NK-92 treated with Interleukin-12 subunit alpha and Interleukin-12 subunit beta, amount 100 ng/mL, for 24 hours (cell line): ENCODE results near the gene ETV5.
A peak's percentile ranks its signal among the peaks of the same experiment; 100 is the strongest.

Experiments
- DNase-seq: peaks from one replicate; lab custom pipeline; 2025; lab: John Stamatoyannopoulos, UW

The ETV5 gene

GRCh38 chr3:186108941-186109865 lies at the start of gene ETV5:
Gene ETV5 (minus strand): TSS chr3:186109089. CDS start chr3:186105868, 3,221 bp downstream.
- DNase-seq: peak; percentile 99

GRCh38 chr3:186154641-186155040 lies 45.8 kb upstream of the ETV5 start:
- no peak for DNase-seq

DNA sequence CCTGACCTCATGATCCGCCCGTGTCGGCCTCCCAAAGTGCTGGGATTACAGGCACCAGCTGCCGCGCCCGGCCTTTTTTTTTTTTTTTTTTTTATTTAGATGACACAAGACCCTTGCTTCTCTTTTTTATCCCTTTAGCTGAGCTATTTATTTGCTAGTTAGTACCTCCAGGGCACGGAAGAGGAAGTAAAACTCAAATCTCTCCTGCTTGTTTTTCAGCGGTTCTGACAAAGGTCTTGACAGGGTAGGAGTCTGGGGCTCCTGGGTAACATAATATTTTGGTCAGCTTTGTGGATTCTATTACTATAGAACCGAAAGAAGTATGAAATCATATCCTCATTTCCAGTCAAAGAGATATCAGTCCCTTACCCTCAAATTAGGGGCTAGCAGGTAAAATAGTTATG lies 44.0 kb upstream of the ETV5 start:
- DNase-seq: no peak

GRCh38 chr3:186152361-186152798 lies 43.5 kb upstream of the ETV5 start:
- no peak for DNase-seq

- no peak for DNase-seq
Measured at GRCh38 chr3:186151077-186151971, 42.4 kb upstream of the ETV5 start.

DNA sequence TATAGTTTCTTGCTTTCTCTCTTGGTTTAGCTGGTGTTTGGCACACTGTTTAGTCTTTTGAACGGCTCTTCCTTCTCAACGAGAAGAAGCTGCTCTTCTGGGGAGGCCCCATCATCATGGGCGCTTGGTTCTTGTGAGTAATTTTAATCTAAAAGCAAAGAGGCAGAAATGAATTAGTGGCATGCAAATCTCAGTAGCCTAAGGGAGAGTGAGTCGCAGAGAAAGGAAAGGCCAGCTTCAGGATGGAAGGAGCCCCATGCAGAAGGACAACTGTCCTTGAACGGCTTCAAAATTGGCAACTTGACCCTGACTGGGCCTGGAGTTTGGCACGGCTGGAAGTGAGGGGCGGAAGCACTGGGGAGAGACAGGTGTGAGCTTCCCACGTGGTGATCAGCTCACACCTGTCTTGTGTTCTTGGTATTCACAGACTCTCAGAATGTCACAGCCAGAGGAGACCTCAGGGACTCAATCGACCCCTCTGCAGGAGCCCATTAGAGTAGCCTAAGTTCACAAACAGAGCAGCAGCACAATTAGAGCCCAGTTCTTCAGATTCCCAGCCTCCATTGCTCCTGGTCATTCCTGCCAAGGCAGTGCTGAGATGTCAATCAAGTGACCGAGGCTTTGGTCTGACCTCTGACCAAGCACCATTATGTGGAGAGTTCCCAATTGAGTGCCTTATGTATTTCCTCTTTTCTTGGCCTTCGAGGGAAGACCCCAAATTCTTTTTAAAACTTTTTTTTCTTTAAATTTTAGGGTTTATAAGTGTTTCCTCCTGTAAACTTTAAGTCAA lies 41.3 kb upstream of the ETV5 start:
- no peak for DNase-seq

DNA sequence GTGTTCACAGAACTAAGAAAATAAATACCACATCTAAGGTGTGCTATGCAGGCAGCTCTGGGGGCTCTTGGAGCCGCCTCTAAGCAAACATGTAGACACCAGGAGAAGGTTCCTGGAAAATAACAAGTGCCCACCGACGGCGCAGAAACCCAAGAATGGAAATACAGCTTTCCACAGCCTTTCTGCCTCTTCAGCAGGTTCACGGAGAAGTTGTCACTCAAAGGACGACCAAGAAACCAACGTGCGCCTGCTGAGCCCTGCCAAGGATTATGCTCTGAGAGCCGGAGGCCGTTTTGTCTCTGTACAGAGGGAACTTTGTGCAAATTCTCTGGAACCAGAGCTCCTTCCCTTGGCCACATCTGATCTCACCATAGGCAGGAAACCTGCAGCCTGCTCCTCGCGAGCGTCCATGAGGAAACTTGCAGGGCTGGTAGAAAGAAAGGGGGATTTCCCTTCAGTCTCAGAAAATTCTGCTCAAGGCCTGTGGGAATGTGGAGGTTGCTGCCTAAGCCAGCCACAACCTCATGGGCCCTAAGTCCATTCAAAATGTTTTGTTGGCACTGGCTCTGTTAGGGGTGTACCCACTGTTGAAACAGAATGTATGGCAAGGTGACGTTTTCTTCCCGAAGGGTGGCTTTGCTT lies 40.6 kb upstream of the ETV5 start:
- no peak for DNase-seq

DNA sequence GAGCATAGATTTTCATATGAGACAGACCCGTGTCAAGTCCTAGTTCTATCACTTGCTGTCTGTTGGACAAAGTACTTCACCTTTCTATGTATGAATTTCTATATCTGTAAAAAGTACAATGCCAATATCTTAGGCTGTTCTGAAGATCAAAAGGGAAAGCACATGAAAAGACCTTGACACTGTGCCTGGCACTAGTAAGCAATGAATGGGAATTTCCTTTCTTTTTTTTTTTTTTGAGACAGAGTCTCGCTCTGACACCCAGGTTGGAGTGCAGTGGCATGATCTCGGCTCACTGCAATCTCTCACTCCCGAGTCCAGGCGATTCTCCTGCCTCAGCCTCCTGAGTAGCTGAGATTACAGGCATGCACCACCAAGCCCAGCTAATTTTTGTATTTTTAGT lies 35.4 kb upstream of the ETV5 start:
- no peak for DNase-seq

GRCh38 chr3:186143250-186143649 lies 34.4 kb upstream of the ETV5 start:
- DNase-seq: no peak

- DNase-seq: no peak
Measured at GRCh38 chr3:186142393-186142932, 33.6 kb upstream of the ETV5 start.

DNA sequence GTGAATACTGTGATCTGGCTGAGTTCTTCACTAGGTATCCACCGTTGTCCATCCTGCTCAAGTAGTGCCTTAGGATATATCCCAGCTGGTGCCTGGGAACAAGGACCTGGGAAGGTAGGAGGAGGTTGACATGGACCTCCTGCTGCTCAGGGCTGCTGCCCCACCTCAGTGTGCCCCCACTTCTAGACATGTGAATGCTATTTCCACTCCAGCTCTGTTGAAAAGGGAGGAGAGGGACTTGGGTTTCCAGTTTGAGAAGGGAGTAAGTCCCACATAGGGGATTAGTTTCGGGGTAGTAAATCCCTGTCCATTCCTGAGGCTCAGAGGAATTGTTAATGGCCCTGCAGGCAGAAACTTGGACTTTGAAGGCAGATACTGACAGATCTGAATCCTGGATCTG lies 32.9 kb upstream of the ETV5 start:
- no peak for DNase-seq

GRCh38 chr3:186138272-186138981 lies 29.5 kb upstream of the ETV5 start:
- no peak for DNase-seq

DNA sequence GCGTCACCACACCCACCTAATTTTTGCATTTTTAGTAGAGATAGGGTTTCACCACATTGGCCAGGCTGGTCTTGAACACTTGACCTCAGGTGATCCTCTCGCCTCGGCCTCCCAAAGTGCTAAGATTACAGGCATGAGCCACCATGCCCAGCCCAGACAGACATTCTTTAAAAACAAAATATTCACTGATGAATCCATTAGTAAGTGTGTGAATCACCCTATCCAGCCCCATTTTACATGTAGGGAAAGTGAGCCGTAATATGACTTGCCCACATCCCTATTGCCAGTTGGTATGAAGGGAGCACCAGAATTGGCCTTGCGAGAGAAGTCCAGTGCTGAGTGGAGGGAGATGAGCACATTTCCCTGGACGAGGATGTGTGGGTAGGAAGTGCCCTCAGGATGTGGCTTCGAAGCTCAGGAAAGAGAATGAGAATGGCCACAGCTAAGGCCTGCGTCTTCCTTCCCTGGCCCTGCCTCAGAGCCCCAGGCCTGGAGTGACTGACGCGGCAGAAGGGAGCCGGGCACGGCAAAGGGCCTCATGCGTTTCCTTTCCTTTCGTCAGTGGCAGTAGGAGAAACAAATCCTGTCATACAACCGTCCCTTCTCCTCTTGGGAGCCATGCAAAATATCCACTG lies 28.3 kb upstream of the ETV5 start:
- no peak for DNase-seq

- DNase-seq: no peak
Measured at GRCh38 chr3:186133980-186134379, 25.1 kb upstream of the ETV5 start.

- DNase-seq: no peak
Measured at GRCh38 chr3:186132487-186132886, 23.6 kb upstream of the ETV5 start.

DNA sequence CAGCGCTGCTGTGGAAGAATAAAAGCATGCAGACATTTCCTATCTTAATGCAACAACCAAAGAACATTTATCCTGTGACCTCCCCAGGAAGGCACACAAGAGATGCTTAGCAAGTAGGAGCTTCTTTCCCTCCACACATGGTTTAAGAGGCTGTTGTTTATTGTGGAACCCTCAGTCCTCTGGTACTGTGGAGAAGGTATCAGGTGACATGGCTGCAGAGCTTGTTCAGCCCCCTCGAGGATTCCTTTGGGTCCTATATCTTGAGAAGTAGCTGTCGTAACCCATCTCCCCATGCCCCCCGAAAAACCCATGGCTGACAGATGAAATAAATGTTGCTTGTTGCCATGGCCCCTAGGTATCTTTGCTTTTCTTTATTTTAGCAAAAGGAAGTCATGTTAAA lies 20.3 kb upstream of the ETV5 start:
- DNase-seq: no peak

- DNase-seq: no peak
Measured at GRCh38 chr3:186128158-186128557, 19.3 kb upstream of the ETV5 start.

GRCh38 chr3:186127463-186127862 lies 18.6 kb upstream of the ETV5 start:
- no peak for DNase-seq

DNA sequence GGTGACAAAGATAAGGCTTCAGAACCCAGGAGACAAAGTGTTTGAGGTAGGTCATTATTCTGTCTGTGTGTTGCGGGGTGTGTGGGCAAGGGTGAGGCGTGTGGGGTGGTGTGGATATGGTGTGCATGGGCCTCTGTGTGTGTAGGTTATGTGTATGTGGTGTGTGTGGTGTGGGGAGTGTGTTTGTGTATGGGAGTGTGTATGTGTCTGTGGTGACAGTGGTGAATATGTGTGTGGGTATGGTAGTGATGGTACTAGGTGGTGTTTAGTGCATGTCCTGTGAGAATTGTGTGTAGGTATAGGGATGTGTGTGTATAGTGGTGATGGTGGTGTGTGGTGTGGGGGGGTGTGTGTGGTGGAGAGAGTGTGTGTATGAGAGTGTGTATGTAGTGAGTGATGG lies 16.2 kb upstream of the ETV5 start:
- DNase-seq: no peak

GRCh38 chr3:186124592-186124991 lies 15.7 kb upstream of the ETV5 start:
- no peak for DNase-seq
